Tibial nerve (tissue), 4 donors: ENCODE results near the gene MEIS2. TPM values are rescaled to one million over a fixed set of nuclear protein-coding genes. Genes with fewer than 3 reads are reported as not detected.
A peak's percentile ranks its signal among the peaks of the same experiment; 100 is the strongest.

Experiments used
- DNase-seq, 2 donors: peaks; one replicate each; pipeline ENCODE4 v3.0.0-alpha.2; 2019; ENCODE audit warnings: low spot score in 2 of 2
- H3K27ac ChIP-seq, 4 donors: fragments of 200-600 bp; sonication (generic) in 3 of 4; one replicate each; pipeline ENCODE4 v1.5.1; 2017 to 2019; ENCODE audit warnings: mild to moderate bottlenecking in 1 of 4
- H3K27me3 ChIP-seq, 2 donors: fragments of 200-600 bp; sonication (generic) in 1 of 2; one replicate each; pipeline versions ENCODE4 v1.5.1 to v1.6.0; 2017 to 2019
- H3K36me3 ChIP-seq, 3 donors: fragments of 200-600 bp; sonication (generic); one replicate each; pipeline ENCODE4 v1.5.1; 2018 to 2019
- H3K4me1 ChIP-seq, 4 donors: fragments of 200-600 bp; sonication (generic) in 3 of 4; one replicate each; pipeline ENCODE4 v1.5.1; 2017 to 2019
- H3K4me3 ChIP-seq, 4 donors: fragments of 200-600 bp; sonication (generic) in 3 of 4; one replicate each; pipeline ENCODE4 v1.5.1; 2017 to 2019; ENCODE audit warnings: mild to moderate bottlenecking in 1 of 4, moderate library complexity in 1 of 4
- H3K9me3 ChIP-seq, 4 donors: fragments of 200-600 bp; sonication (generic) in 3 of 4; one replicate each; pipeline ENCODE4 v1.5.1; 2017 to 2019
- EP300 ChIP-seq, 2 donors: sonication (generic); formaldehyde crosslinking; IDR thresholded peaks; one replicate each; pipeline ENCODE4 v1.6.1; 2017; ENCODE audit warnings: antibody characterized with exemption in 2 of 2, mild to moderate bottlenecking in 1 of 2
- POLR2A ChIP-seq, 2 donors: fragments of 450-650 bp; IDR thresholded peaks; one replicate each; pipeline ENCODE4 v1.6.1; 2017; ENCODE audit warnings: antibody characterized with exemption in 2 of 2, mild to moderate bottlenecking in 2 of 2, moderate library complexity in 2 of 2
- WGBS, 2 donors: methylation state at CpG; one replicate each; pipeline ENCODE4 v1.1.5; 2018; 5-methylcytosine and 5-hydroxymethylcytosine counted together
- total RNA-seq, 4 donors: library from RNA; depleted of rRNA; stranded (reverse); fragments of >200 nt; gene quantifications; one replicate each; pipeline ENCODE4 v1.1.0, GENCODE V29; 2016
- TF ChIP-seq, protein P1 (sequence below), 5 experiments: fragments of 200-600 bp in 3 of 5; fragments of 450-650 bp in 2 of 5; sonication (generic) in 3 of 5; IDR thresholded peaks; one replicate each; pipeline ENCODE4 v1.5.1; 2016 to 2019; ENCODE audit warnings: antibody characterized with exemption in 5 of 5, mild to moderate bottlenecking in 3 of 5, moderate library complexity in 2 of 5

The MEIS2 gene
- total RNA-seq, 4 donors from 2014 or later: 9.4 to 15.7 (median 14.3) TPM

DNA sequence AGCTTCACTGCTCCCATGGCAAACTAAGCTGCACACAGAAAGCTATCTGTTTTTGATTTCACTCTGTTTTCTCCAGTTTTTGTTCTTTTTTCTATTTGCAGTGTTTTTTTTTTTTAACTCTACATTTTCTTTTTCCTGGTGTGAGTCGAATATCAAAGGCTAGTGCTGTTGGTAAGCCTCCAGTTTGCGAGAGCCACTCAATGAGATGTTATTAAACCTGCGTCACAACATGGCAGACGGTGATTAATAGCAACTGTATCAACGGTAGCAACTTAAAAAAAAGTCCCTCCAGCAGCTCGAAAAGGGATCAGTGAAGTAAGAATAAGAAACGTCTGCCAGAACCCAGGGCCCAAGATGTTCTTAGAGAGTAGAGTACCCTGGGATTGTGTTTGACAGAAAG lies 84.1 kb downstream of the MEIS2 start:
- Histone ChIP-seq H3K27ac (peak overlapping the region in 1 of 4 donors; percentile 7), H3K27me3 (no peaks in the 10 kb centered on the region), H3K4me1 (peaks cover 0 to 9% (median 0%) of the 10 kb centered on the region in 4 donors), H3K36me3 (no peaks in the 10 kb centered on the region), H3K4me3 (no peak overlapping the region), H3K9me3 (peaks cover 0 to 5% (median 0%) of the 10 kb centered on the region in 4 donors)
- TF ChIP-seq, protein P1, sequence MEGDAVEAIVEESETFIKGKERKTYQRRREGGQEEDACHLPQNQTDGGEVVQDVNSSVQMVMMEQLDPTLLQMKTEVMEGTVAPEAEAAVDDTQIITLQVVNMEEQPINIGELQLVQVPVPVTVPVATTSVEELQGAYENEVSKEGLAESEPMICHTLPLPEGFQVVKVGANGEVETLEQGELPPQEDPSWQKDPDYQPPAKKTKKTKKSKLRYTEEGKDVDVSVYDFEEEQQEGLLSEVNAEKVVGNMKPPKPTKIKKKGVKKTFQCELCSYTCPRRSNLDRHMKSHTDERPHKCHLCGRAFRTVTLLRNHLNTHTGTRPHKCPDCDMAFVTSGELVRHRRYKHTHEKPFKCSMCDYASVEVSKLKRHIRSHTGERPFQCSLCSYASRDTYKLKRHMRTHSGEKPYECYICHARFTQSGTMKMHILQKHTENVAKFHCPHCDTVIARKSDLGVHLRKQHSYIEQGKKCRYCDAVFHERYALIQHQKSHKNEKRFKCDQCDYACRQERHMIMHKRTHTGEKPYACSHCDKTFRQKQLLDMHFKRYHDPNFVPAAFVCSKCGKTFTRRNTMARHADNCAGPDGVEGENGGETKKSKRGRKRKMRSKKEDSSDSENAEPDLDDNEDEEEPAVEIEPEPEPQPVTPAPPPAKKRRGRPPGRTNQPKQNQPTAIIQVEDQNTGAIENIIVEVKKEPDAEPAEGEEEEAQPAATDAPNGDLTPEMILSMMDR (IDR thresholded peaks at IDR 0.05): no peak
- TF ChIP-seq EP300 (IDR thresholded peaks at IDR 0.05) (no peak), POLR2A (IDR thresholded peaks at IDR 0.05) (no peak)
- peak in 1 of 2 donors; percentile 17 for DNase-seq
- 17 to 29% methylated on average over 7 of the region's 7 CpGs for WGBS, 2 donors

DNA sequence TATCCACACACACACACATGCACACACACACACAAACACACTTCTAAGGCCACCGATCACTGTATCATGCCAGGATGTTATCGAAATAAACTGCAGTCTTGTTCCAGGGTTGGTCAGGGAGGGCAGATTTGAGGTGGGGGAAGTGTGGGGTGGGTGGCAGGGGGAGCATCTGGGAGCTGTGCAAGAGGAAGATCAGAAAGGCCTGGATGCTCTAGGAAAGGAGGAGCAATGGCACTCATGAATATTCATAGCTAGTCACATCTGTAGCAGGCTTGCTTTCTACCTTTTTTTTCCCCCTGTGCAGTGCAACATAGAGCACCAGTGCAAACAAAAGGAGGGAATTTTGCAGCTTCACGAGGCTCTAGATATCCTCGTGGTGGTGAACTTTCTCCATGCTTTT lies 84.9 kb downstream of the MEIS2 start:
- Histone ChIP-seq H3K4me3 (no peak overlapping the region), H3K36me3 (no peaks in the 10 kb centered on the region)
- whole genome bisulfite sequencing, 2 donors: 37 to 41% methylated on average over 4 of the region's 4 CpGs

DNA sequence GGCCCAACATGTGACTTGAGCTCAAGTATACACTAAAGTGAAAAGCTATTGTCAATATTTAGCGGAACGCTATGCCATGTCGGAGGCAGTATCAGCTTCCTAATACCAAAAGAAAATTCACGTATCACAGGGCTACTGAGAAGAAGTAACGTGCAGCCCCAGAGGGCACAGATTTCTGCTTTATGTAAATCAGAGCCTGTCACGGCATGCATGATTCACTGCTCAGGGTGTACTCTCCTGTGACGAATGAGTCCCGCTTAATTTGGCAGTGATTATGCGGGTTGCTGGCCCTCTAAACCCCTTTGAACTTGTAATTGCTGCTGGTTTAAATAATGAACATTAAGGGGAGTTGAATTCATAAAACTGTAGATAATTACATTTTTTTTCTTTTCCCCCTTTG lies 85.3 kb downstream of the MEIS2 start:
- no peak overlapping the region for H3K4me3 ChIP-seq

More for the DNA sequence above, 84.9 kb downstream of the MEIS2 start:
- TF ChIP-seq, protein P1 (IDR thresholded peaks at IDR 0.05): no peak
- TF ChIP-seq POLR2A (IDR thresholded peaks at IDR 0.05): no peak
- no peak for TF ChIP-seq EP300 (IDR thresholded peaks at IDR 0.05)
- peaks cover 0 to 9% (median 0%) of the 10 kb centered on the region in 4 donors for H3K4me1 ChIP-seq
- DNase-seq: no peak
- no peaks in the 10 kb centered on the region for H3K27me3 ChIP-seq
- H3K9me3 ChIP-seq: no peaks in the 10 kb centered on the region
- no peak overlapping the region for H3K27ac ChIP-seq

DNA sequence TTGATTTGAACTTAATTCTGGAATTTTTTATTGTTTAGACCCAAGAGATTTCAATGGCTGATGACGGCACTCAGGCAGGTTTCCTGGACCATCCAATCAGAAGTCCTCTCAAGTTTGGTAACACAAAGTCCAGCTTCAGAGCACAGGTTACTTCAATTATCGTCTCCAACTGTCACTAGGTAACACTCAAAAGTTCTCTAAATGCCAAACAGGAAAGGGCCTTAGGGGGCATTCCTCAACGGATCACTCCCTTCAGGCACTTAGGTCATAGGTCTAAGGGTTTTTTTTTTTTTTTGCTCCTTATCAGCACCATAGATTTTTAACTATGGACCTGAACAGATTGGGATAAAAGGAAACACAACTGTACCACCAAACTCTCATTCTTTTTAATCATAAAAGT lies 85.8 kb downstream of the MEIS2 start:
- Histone ChIP-seq H3K27ac (no peak overlapping the region), H3K4me1 (peaks cover 0 to 9% (median 0%) of the 10 kb centered on the region in 4 donors), H3K4me3 (no peak overlapping the region), H3K9me3 (no peaks in the 10 kb centered on the region), H3K36me3 (no peaks in the 10 kb centered on the region), H3K27me3 (no peaks in the 10 kb centered on the region)
- TF ChIP-seq POLR2A (IDR thresholded peaks at IDR 0.05) (no peak), EP300 (IDR thresholded peaks at IDR 0.05) (no peak)
- TF ChIP-seq, protein P1 (IDR thresholded peaks at IDR 0.05): no peak
- no peak for DNase-seq
- WGBS, 2 donors: 71 to 74% methylated on average over 3 of the region's 3 CpGs

More for the DNA sequence above, 85.3 kb downstream of the MEIS2 start:
- Histone ChIP-seq H3K4me1 (peaks cover 0 to 9% (median 0%) of the 10 kb centered on the region in 4 donors), H3K9me3 (no peaks in the 10 kb centered on the region), H3K36me3 (no peaks in the 10 kb centered on the region), H3K27ac (no peak overlapping the region), H3K27me3 (no peaks in the 10 kb centered on the region)
- WGBS, 2 donors: 80 to 84% methylated on average over 9 of the region's 9 CpGs
- TF ChIP-seq POLR2A (IDR thresholded peaks at IDR 0.05) (no peak), EP300 (IDR thresholded peaks at IDR 0.05) (no peak)
- TF ChIP-seq, protein P1 (IDR thresholded peaks at IDR 0.05): no peak
- no peak for DNase-seq

DNA sequence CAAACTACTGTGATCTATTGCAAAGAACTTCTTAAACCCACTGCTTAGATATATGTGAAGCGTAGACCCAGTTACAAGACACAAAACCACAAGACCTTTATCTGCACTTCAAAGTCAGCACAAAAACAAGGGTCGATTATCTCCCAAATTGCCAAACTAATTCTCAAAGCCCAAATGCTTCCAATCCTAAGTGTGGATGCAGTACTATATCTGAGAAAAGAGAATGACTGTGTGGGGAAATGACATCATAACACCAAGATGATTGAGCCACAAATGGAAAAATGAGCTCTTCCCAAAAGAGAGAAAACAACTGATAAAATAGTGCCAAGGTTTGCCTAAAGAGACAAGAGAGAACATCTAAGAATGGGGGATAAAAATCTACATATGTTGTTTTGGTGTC lies 86.2 kb downstream of the MEIS2 start:
- no peak for TF ChIP-seq EP300 (IDR thresholded peaks at IDR 0.05)
- TF ChIP-seq POLR2A (IDR thresholded peaks at IDR 0.05): no peak
- H3K36me3 ChIP-seq: no peaks in the 10 kb centered on the region
- H3K27me3 ChIP-seq: no peaks in the 10 kb centered on the region
- H3K9me3 ChIP-seq: no peaks in the 10 kb centered on the region
- 50 to 89% methylated on average over 1 to 2 of the region's 2 CpGs for WGBS, 2 donors
- H3K4me3 ChIP-seq: no peak overlapping the region
- DNase-seq: no peak
- no peak overlapping the region for H3K27ac ChIP-seq
- H3K4me1 ChIP-seq: peaks cover 0 to 9% (median 0%) of the 10 kb centered on the region in 4 donors

DNA sequence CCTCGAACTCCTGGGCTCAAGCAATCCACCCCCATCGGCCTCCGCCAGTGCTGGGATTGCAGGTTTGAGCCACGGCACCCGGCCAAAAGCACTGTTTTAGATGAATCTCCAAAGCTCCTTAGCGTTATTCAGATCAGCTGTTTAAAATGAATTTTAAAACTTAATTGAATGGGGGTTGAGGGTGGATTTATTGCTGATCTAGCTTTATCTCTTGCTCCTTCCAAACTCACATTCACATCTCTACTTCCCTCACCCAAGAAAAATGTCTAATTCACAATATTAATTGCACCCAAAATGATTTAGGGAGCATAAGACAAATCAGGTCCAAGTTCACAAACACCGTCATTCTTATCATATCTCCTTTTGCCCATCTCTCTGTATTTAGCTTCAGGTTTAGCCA lies 89.8 kb downstream of the MEIS2 start:
- H3K36me3 ChIP-seq: no peaks in the 10 kb centered on the region
- DNase-seq: no peak
- peaks cover 0 to 6% (median 0%) of the 10 kb centered on the region in 4 donors for H3K4me1 ChIP-seq
- 95% methylated on average over 7 of the region's 7 CpGs for WGBS, 2 donors
- TF ChIP-seq POLR2A (IDR thresholded peaks at IDR 0.05) (no peak), EP300 (IDR thresholded peaks at IDR 0.05) (no peak)
- TF ChIP-seq, protein P1 (IDR thresholded peaks at IDR 0.05): no peak
- no peak overlapping the region for H3K27ac ChIP-seq
- no peaks in the 10 kb centered on the region for H3K27me3 ChIP-seq
- no peak overlapping the region for H3K4me3 ChIP-seq
- no peaks in the 10 kb centered on the region for H3K9me3 ChIP-seq
